GM19455 (cell line): ENCODE data around the gene VSTM1.

ENCODE experiments used
- ATAC-seq: cut with Tn5 transposase; IDR thresholded peaks from one replicate; pipeline ENCODE4 v1.9.1; 2021; ENCODE audit not compliant: unreplicated experiment

The VSTM1 gene

DNA sequence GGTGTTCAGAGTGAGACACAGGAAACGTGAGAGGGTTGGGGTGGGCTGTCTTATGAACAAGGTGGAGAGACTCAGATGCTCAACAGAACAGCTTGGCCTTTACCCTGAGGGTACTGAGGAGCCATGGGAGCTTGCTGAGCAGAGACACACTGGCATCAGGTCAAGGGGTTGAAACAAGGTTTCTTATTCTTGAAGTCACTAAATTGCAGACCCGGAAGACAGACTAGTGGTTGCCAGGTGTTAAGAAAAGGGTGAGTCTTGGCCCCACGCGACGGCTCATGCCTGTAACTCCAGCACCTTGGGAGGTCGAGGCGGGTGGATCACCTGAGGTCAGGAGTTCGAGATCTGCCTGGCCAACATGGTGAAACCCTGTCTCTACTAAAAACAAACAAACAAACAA is 49.8 kb downstream of the VSTM1 start:
- no peak for ATAC-seq

DNA sequence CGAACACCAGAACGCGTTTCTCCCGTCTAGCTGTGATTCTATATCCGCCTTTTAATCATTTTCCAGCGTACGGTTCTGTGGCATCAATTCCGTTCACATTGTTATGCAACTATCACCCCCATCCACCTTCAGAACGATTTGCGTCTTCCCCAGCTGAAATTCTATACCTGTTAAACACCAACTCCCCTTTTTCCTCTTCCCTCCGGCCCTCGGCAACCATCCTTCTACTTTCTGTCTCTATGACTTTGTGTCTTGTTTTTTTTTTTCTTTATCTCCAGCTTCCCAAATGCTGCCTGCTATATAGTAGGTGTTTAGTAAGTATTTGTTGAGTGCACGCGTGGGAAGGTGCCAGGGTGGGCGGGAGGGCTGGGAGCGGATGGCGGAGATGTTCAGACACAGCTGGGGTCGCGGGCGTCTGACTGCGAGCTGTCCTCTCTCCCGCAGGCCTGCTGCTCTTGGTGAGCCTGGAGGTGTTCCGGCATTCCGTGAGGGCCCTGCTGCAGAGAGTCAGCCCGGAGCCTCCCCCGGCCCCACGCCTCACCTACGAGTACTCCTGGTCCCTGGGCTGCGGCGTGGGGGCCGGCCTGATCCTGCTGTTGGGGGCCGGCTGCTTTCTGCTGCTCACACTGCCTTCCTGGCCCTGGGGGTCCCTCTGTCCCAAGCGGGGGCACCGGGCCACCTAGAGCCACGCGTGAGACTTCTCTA is 52.0 kb downstream of the VSTM1 start:
- ATAC-seq: no peak

- no peak for ATAC-seq
Measured at GRCh38 chr19:54010474-54010873, 53.2 kb downstream of the VSTM1 start.

DNA sequence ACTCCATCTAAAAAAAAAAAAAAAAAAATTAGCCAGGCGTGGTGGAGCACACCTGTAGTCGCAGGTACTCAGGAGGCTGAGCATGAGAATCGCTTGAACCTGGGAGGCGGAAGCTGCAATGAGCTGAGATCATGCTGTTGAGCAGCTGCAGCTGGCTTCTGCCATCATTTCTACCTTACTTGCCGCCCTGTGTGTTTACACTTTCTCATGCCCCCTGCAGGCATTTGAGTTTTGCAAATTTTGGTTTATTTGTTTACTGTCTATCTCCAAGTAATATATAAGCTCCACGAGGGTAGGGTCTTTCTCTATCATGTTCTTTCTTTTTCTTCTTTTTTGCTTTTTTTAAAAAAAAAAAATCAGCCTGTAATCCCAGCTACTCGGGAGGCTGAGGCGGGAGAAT is 54.3 kb downstream of the VSTM1 start:
- no peak for ATAC-seq

DNA sequence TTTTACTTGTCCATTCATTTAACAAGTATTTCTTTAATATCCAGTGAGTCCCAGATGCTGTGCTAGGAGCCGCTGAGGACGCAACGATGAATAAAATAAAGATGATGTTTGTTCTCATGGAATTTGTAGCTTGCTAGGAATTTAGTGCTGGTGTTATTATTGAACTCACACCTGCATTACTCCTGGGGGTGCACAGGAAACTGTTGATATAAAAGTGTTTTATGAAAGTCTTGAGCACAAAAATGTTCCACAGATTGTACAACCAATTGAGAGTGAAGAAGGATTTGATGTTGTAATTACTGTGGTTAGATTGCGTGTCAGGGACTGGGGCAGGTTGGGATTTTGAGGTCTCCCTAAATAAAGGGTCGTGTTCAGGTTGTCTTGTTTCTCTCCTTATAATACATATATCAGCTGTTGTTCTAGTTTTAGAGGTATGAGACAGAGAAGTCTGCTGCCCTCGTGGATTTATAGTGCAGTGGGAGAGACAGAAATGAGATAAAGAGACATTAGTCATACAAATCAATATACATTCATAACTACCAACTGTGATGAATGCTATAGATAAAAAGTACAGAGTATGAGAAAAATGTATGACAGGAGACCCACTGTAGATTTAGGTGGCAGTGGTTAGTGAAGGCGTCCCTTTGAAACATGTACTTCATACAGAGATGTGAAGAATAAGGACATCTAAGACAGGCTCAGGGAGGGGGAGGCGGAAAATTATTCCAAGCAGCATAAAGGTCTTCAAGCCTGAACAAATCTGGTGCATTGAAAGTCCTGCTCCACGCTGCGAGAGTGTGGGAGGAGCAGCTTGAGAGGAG is 61.0 kb downstream of the VSTM1 start:
- ATAC-seq: no peak

GRCh38 chr19:54001496-54001895 is 62.2 kb downstream of the VSTM1 start:
- no peak for ATAC-seq

DNA sequence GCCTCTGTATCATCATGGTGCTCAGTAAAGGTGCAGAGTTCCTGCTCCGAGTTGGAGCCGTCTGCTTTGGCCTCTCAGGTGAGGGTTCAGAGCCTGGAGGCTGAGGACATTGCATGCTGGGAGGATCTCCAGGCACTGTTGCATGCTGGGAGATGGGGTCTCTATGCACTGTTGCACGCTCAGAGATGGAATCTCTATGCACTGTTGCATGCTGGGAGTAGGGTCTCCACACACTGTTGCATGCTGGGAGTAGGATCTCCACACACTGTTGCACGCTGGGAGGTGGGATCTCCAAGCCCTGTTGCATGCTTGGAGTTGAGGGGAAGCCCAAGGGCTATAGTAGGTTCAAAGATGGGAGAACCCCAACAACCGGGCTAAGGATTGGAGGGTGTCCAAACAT is 64.0 kb downstream of the VSTM1 start:
- ATAC-seq: no peak

DNA sequence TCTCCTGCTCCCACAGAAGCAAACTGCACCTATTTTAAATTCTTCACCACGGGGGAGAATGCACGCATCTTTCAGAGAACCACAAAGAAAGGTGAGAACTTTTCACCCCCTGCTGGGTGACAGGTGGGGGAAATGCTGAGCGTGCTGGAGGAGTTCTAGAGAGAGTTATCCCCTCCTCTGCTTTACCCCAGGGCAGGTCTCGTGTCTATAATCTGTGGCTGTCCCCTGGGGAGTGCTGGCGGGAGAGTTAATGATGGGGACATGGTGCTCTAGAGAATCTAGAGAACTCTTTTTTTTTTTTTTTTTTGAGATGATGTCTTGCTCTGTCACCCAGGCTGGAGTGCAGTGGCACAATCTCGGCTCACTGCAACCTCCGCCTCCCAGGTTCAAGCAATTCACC is 65.5 kb downstream of the VSTM1 start:
- ATAC-seq: no peak

GRCh38 chr19:53994811-53995210 is 68.9 kb downstream of the VSTM1 start:
- ATAC-seq: no peak

GRCh38 chr19:53993448-53993847 is 70.2 kb downstream of the VSTM1 start:
- no peak for ATAC-seq

- no peak for ATAC-seq
Measured at GRCh38 chr19:53992815-53993214, 70.9 kb downstream of the VSTM1 start.

- no peak for ATAC-seq
Measured at GRCh38 chr19:53992211-53992610, 71.5 kb downstream of the VSTM1 start.

- ATAC-seq: no peak
Measured at GRCh38 chr19:53991224-53992113, 72.2 kb downstream of the VSTM1 start, which contains the start of gene CACNG6. CACNG6 (plus strand) TSS chr19:53991637; CDS start chr19:53992878, 1,241 bp downstream.
